Mesodermal cell (in vitro differentiated cells): ENCODE data around the gene C3orf49.

Source experiments
- H3K27ac ChIP-seq: 2 replicates; pipeline ENCODE4 v1.7.0; 2013; ENCODE audit warnings: mild to moderate bottlenecking, low read depth, low read length, moderate library complexity; ENCODE audit not compliant: severe bottlenecking
- H3K36me3 ChIP-seq: 2 replicates; pipeline ENCODE4 v1.7.1; 2013; ENCODE audit warnings: mild to moderate bottlenecking, low read length, moderate library complexity; ENCODE audit not compliant: control insufficient read depth, insufficient read depth
- H3K4me1 ChIP-seq: one replicate; pipeline ENCODE4 v1.7.1; 2013; ENCODE audit warnings: mild to moderate bottlenecking, low read length; ENCODE audit not compliant: insufficient read depth, control insufficient read depth, poor library complexity, severe bottlenecking
- H3K4me3 ChIP-seq: 2 replicates; pipeline ENCODE4 v1.7.0; 2013; ENCODE audit warnings: low read length, control low read depth, mild to moderate bottlenecking; ENCODE audit not compliant: insufficient read depth, poor library complexity, severe bottlenecking; ENCODE audit errors: extremely low read depth
- H3K9me3 ChIP-seq: 2 replicates; pipeline ENCODE4 v1.7.1; 2013; ENCODE audit warnings: mild to moderate bottlenecking, low read length, moderate library complexity; ENCODE audit not compliant: control insufficient read depth
- WGBS, 2 experiments: methylation state at CpG; one replicate each; pipeline ENCODE4 v1.1.5; 2013; ENCODE audit warnings: missing lambda C conversion rate in 2 of 2; ENCODE audit not compliant: insufficient coverage in 2 of 2; 5-methylcytosine and 5-hydroxymethylcytosine counted together

The C3orf49 gene

GRCh38 chr3:63864965-63865327 lies 45.8 kb downstream of the C3orf49 start:
- H3K27ac ChIP-seq: no peak overlapping the region
- 43% methylated on average over 1 of the region's 3 CpGs; no CpG with 5 or more reads in 1 of the 2 experiments for WGBS, 2 experiments
- peaks cover 4% of the 10 kb centered on the region for H3K36me3 ChIP-seq

GRCh38 chr3:63867225-63867624 lies 48.1 kb downstream of the C3orf49 start:
- H3K27ac ChIP-seq: no peak overlapping the region
- peaks cover 4% of the 10 kb centered on the region for H3K36me3 ChIP-seq
- peaks cover 5% of the 10 kb centered on the region for H3K4me1 ChIP-seq
- 85 to 100% methylated on average over 1 of the region's 1 CpG for WGBS, 2 experiments
- no peaks in the 10 kb centered on the region for H3K9me3 ChIP-seq
- H3K4me3 ChIP-seq: no peak overlapping the region

More at GRCh38 chr3:63864965-63865327, 45.8 kb downstream of the C3orf49 start:
- H3K4me1 ChIP-seq: peaks cover 6% of the 10 kb centered on the region
- H3K4me3 ChIP-seq: peak overlapping the region; percentile 76
- no peaks in the 10 kb centered on the region for H3K9me3 ChIP-seq

GRCh38 chr3:63869940-63870614 lies 51.0 kb downstream of the C3orf49 start:
- Histone ChIP-seq H3K27ac (no peak overlapping the region), H3K4me3 (no peak overlapping the region), H3K9me3 (no peaks in the 10 kb centered on the region), H3K4me1 (no peaks in the 10 kb centered on the region), H3K36me3 (peaks cover 4% of the 10 kb centered on the region)
- no CpG with 5 or more reads among the region's 3 CpGs for WGBS, 2 experiments

GRCh38 chr3:63870615-63871005 lies 51.5 kb downstream of the C3orf49 start:
- WGBS, 2 experiments: 100% methylated on average over 1 of the region's 2 CpGs; no CpG with 5 or more reads in 1 of the 2 experiments
- no peaks in the 10 kb centered on the region for H3K9me3 ChIP-seq
- no peak overlapping the region for H3K4me3 ChIP-seq
- H3K4me1 ChIP-seq: no peaks in the 10 kb centered on the region
- peaks cover 4% of the 10 kb centered on the region for H3K36me3 ChIP-seq
- H3K27ac ChIP-seq: no peak overlapping the region

GRCh38 chr3:63872135-63872924 lies 53.2 kb downstream of the C3orf49 start:
- H3K4me3 ChIP-seq: no peak overlapping the region
- H3K9me3 ChIP-seq: no peaks in the 10 kb centered on the region
- peaks cover 2% of the 10 kb centered on the region for H3K4me1 ChIP-seq
- no CpG with 5 or more reads among the region's 2 CpGs for WGBS, 2 experiments
- no peaks in the 10 kb centered on the region for H3K36me3 ChIP-seq
- no peak overlapping the region for H3K27ac ChIP-seq

- Histone ChIP-seq H3K4me3 (no peak overlapping the region), H3K36me3 (no peaks in the 10 kb centered on the region), H3K27ac (no peak overlapping the region), H3K4me1 (peaks cover 16% of the 10 kb centered on the region), H3K9me3 (no peaks in the 10 kb centered on the region)
- WGBS, 2 experiments: 80 to 100% methylated on average over 1 of the region's 3 CpGs
These were observed 55.7 kb downstream of the C3orf49 start for GRCh38 chr3:63874769-63875168.

- H3K36me3 ChIP-seq: no peaks in the 10 kb centered on the region
- 100% methylated on average over 1 of the region's 2 CpGs; no CpG with 5 or more reads in 1 of the 2 experiments for WGBS, 2 experiments
- no peak overlapping the region for H3K4me3 ChIP-seq
- H3K4me1 ChIP-seq: peaks cover 16% of the 10 kb centered on the region
- H3K27ac ChIP-seq: no peak overlapping the region
- no peaks in the 10 kb centered on the region for H3K9me3 ChIP-seq
These were observed 56.4 kb downstream of the C3orf49 start for GRCh38 chr3:63875510-63875909.

- Histone ChIP-seq H3K4me1 (peaks cover 16% of the 10 kb centered on the region), H3K9me3 (no peaks in the 10 kb centered on the region), H3K27ac (no peak overlapping the region), H3K4me3 (no peak overlapping the region), H3K36me3 (no peaks in the 10 kb centered on the region)
- WGBS, 2 experiments: no CpG with 5 or more reads among the region's 3 CpGs
These were observed 57.2 kb downstream of the C3orf49 start for GRCh38 chr3:63876260-63876659.

- Histone ChIP-seq H3K9me3 (no peaks in the 10 kb centered on the region), H3K36me3 (no peaks in the 10 kb centered on the region), H3K4me1 (peaks cover 16% of the 10 kb centered on the region), H3K4me3 (no peak overlapping the region), H3K27ac (peak overlapping the region; percentile 11)
- 80% methylated on average over 1 of the region's 3 CpGs; no CpG with 5 or more reads in 1 of the 2 experiments for WGBS, 2 experiments
These were observed 58.8 kb downstream of the C3orf49 start for GRCh38 chr3:63877737-63878393.

- Histone ChIP-seq H3K4me1 (peaks cover 16% of the 10 kb centered on the region), H3K36me3 (no peaks in the 10 kb centered on the region), H3K4me3 (no peak overlapping the region), H3K9me3 (no peaks in the 10 kb centered on the region), H3K27ac (no peak overlapping the region)
- WGBS, 2 experiments: 78 to 100% methylated on average over 1 of the region's 2 CpGs
These were observed 59.4 kb downstream of the C3orf49 start for GRCh38 chr3:63878394-63879060.
